ENCODE results near the gene GLT8D1.

- no peak for TF ChIP-seq CTCF (IDR thresholded peaks at IDR 0.05)
- TF ChIP-seq POLR2A (IDR thresholded peaks at IDR 0.05) = no peak
Observed at GRCh38 chr3:52721002-52721729, 15.6 kb upstream of the GLT8D1 start.

All from testis (tissue), 2 donors.